PC-9 (cell line): Measurements from ENCODE around the gene GPR78. TPM values are rescaled to one million over a fixed set of nuclear protein-coding genes. Genes with fewer than 3 reads are reported as not detected.
A peak's percentile ranks its signal among the peaks of the same experiment; 100 is the strongest.

Experiments
- BruUV-seq: library from RNA; stranded (reverse); fragments of 400-500 nt; replicated peaks from 2 replicates; lab custom pipeline; 2021; lab: Mats Ljungman, UMichigan
- CTCF ChIA-PET: fragments of 300-600 bp; sonication (Branson Sonifier 250); formaldehyde crosslinking; loops from one replicate; lab custom pipeline; 2022; ENCODE audit warnings: antibody characterized with exemption; lab: Charles Lee
- POLR2A ChIA-PET: fragments of 300-600 bp; sonication (Branson Sonifier 250); formaldehyde crosslinking; loops from one replicate; lab custom pipeline; 2022; ENCODE audit warnings: antibody characterized with exemption; ENCODE audit not compliant: unreplicated experiment; lab: Charles Lee
- DNase-seq, 2 experiments: peaks; one replicate each; pipeline versions ENCODE4 v3.0.0 to v3.0.0-alpha.2; 2015 to 2022; ENCODE audit warnings: mixed read lengths in 1 of 2
- H2AFZ ChIP-seq: fragments of 200-600 bp; sonication (generic); 2 replicates; pipeline ENCODE4 v1.8.1; 2017; ENCODE audit warnings: antibody characterized with exemption
- H3F3A ChIP-seq: fragments of 200-600 bp; sonication (generic); 2 replicates; pipeline ENCODE4 v1.8.1; 2017; ENCODE audit warnings: antibody characterized with exemption, mild to moderate bottlenecking, low read depth; ENCODE audit not compliant: insufficient read depth
- H3K27ac ChIP-seq: fragments of 200-600 bp; sonication (generic); 2 replicates; pipeline ENCODE4 v1.6.1; 2016; ENCODE audit warnings: mixed run types
- H3K27me3 ChIP-seq: fragments of 200-600 bp; sonication (generic); 2 replicates; pipeline ENCODE4 v1.6.1; 2016; ENCODE audit warnings: low read depth, mixed run types; ENCODE audit not compliant: insufficient read depth
- H3K36me3 ChIP-seq: fragments of 200-600 bp; sonication (generic); 2 replicates; pipeline ENCODE4 v1.6.1; 2016; ENCODE audit warnings: low read depth, mixed run types
- H3K4me1 ChIP-seq: fragments of 200-600 bp; sonication (generic); replicated peaks from 2 replicates; pipeline ENCODE4 v1.6.1; 2016; ENCODE audit warnings: mixed run types; ENCODE audit not compliant: insufficient read depth
- H3K4me2 ChIP-seq: fragments of 200-600 bp; sonication (generic); 2 replicates; pipeline ENCODE4 v1.6.1; 2017; ENCODE audit warnings: mixed run types
- H3K4me3 ChIP-seq: fragments of 200-600 bp; sonication (generic); 2 replicates; pipeline ENCODE4 v1.6.1; 2016; ENCODE audit warnings: mixed run types
- H3K79me2 ChIP-seq: fragments of 200-600 bp; sonication (generic); 2 replicates; pipeline ENCODE4 v1.6.1; 2017; ENCODE audit warnings: low read depth, mixed run types
- H3K9me2 ChIP-seq: fragments of 200-600 bp; sonication (generic); 2 replicates; pipeline ENCODE4 v1.8.1; 2017; ENCODE audit warnings: mild to moderate bottlenecking; ENCODE audit not compliant: insufficient read depth
- H3K9me3 ChIP-seq: fragments of 200-600 bp; sonication (generic); 2 replicates; pipeline ENCODE4 v1.8.1; 2016; ENCODE audit warnings: low read depth; ENCODE audit not compliant: insufficient read depth
- H4K20me1 ChIP-seq: fragments of 200-600 bp; sonication (generic); 2 replicates; pipeline ENCODE4 v1.8.1; 2017; ENCODE audit not compliant: insufficient read depth
- CTCF ChIP-seq: fragments of 200-600 bp; sonication (generic); conservative IDR thresholded peaks from 2 replicates; pipeline ENCODE4 v1.6.1; 2017; ENCODE audit warnings: mixed run types, antibody characterized with exemption, mild to moderate bottlenecking, moderate library complexity
- EZH2 ChIP-seq: fragments of 200-600 bp; sonication (generic); IDR thresholded peaks from 2 replicates; pipeline ENCODE4 v1.8.0; 2017; ENCODE audit warnings: antibody characterized with exemption, low read depth
- intact Hi-C: fragments of 100-400 bp; cut with micrococcal nuclease; formaldehyde crosslinking; loops from one replicate; pipeline ENCODE4 v1.10.0; 2022; ENCODE audit not compliant: unreplicated experiment
- total RNA-seq: library from RNA; stranded (reverse); gene quantifications from 2 replicates; pipeline ENCODE4 v1.2.3, GENCODE V29; 2021

GPR78 gene
- total RNA-seq, 1 experiment from 2014 or later = 56.6 TPM

- intact Hi-C loops = no loop called here
- TSS peak; percentile 27 for BruUV-seq
- ChIA-PET CTCF (no interaction called here), POLR2A (interaction anchor here (0.7 kb wide), 1 partner anchor 621 kb away, joined by 9 read pairs; no protein-coding TSS in a partner anchor)
- Histone ChIP-seq H3K36me3 (no peaks in the 10 kb centered on the region), H3K4me3 (no peak overlapping the region), H4K20me1 (no peaks in the 10 kb centered on the region), H3K79me2 (no peaks in the 10 kb centered on the region), H3F3A (peaks cover 13% of the 10 kb centered on the region; the same call in 1 of the 2 replicates), H3K9me2 (no peaks in the 10 kb centered on the region), H3K4me2 (no peak overlapping the region), H2AFZ (no peak overlapping the region), H3K27me3 (no peaks in the 10 kb centered on the region), H3K27ac (no peak overlapping the region), H3K9me3 (no peaks in the 10 kb centered on the region), H3K4me1 (peaks cover 15% of the 10 kb centered on the region)
- no peak for DNase-seq
- TF ChIP-seq EZH2 = no peak
- TF ChIP-seq CTCF = no peak
These were observed 3.1 kb upstream of the GPR78 start for GRCh38 chr4:8577046-8577445.

- Histone ChIP-seq H4K20me1 (no peaks in the 10 kb centered on the region), H3K4me1 (peaks cover 6% of the 10 kb centered on the region), H3K27ac (no peak overlapping the region), H3F3A (peaks cover 3% of the 10 kb centered on the region; the same call in 1 of the 2 replicates), H3K4me2 (no peak overlapping the region), H2AFZ (no peak overlapping the region), H3K79me2 (no peaks in the 10 kb centered on the region), H3K36me3 (no peaks in the 10 kb centered on the region), H3K4me3 (no peak overlapping the region), H3K9me2 (no peaks in the 10 kb centered on the region), H3K9me3 (no peaks in the 10 kb centered on the region), H3K27me3 (no peaks in the 10 kb centered on the region)
- DNase-seq = no peak
- no peak for TF ChIP-seq CTCF
- TF ChIP-seq EZH2 = no peak
- intact Hi-C loops = no loop called here
- ChIA-PET CTCF (interaction anchor here (0.6 kb wide), 1 partner anchor 733 kb away, joined by 3 read pairs; no protein-coding TSS in a partner anchor), POLR2A (no interaction called here)
- BruUV-seq = no TSS peak
These were observed 2.2 kb upstream of the GPR78 start for GRCh38 chr4:8577972-8578371.

- TF ChIP-seq CTCF (no peak), EZH2 (no peak)
- POLR2A ChIA-PET = no interaction called here
- H3K36me3 ChIP-seq = no peaks in the 10 kb centered on the region
- no peaks in the 10 kb centered on the region for H3K4me1 ChIP-seq
- CTCF ChIA-PET = interaction anchor here (0.6 kb wide), 1 partner anchor 734 kb away, joined by 3 read pairs; no protein-coding TSS in a partner anchor
- intact Hi-C loops = no loop called here
- H3K9me3 ChIP-seq = no peaks in the 10 kb centered on the region
- H3K79me2 ChIP-seq = no peaks in the 10 kb centered on the region
- no peak overlapping the region for H3K4me3 ChIP-seq
- no peak overlapping the region for H2AFZ ChIP-seq
- no peak for DNase-seq
- H3K4me2 ChIP-seq = no peak overlapping the region
- no peaks in the 10 kb centered on the region for H3K27me3 ChIP-seq
- no peaks in the 10 kb centered on the region for H3K9me2 ChIP-seq
- H3F3A ChIP-seq = no peaks in the 10 kb centered on the region
- BruUV-seq = no TSS peak
- H3K27ac ChIP-seq = no peak overlapping the region
- H4K20me1 ChIP-seq = no peaks in the 10 kb centered on the region
These were observed 1.5 kb upstream of the GPR78 start for GRCh38 chr4:8578717-8579116.
